Measurements from ENCODE around the gene PPFIA1.

GRCh38 chr11:70226183-70226582, 44.3 kb upstream of the PPFIA1 start:
- TF ChIP-seq CTCF (conservative IDR thresholded peaks at IDR 0.05; ENCODE audit: low read depth, low read length), result no peak
- TF ChIP-seq EZH2 (IDR thresholded peaks at IDR 0.05; ENCODE audit: borderline replicate concordance, low read depth, low read length, poor library complexity, severe bottlenecking), result no peak

Data from A673 (cell line).